Hematopoietic multipotent progenitor cell (in vitro differentiated cells): ENCODE results near the gene LIN37. TPM values are rescaled to one million over a fixed set of nuclear protein-coding genes. Genes with fewer than 3 reads are reported as not detected.
A peak's percentile ranks its signal among the peaks of the same experiment; 100 is the strongest.
"Not testable (repeated sequence)": the region's sequence is repeated elsewhere in the genome, so short reads cannot be mapped to it uniquely, and the experiment has no call there.

ENCODE experiments used
- DNase-seq, 3 donors: peaks; one replicate each; pipeline ENCODE4 v3.0.0-alpha.2; 2011 to 2015; ENCODE audit warnings: low read depth in 2 of 3, low spot score in 2 of 3
- total RNA-seq: library from RNA; depleted of rRNA; stranded (reverse); fragments of >200 nt; gene quantifications from one replicate; pipeline ENCODE4 v1.2.3, GENCODE V29; 2012

Gene LIN37
- total RNA-seq, 1 donor, result 11.6 TPM

- DNase-seq, result peak in 1 of 3 donors; percentile 46
Observed at GRCh38 chr19:35718345-35719041, 29.9 kb upstream of the LIN37 start.

- no peak for DNase-seq
Observed at GRCh38 chr19:35719402-35720162, 28.8 kb upstream of the LIN37 start.

GRCh38 chr19:35720163-35720524 lies 28.2 kb upstream of the LIN37 start:
- no peak for DNase-seq

- DNase-seq, result no peak
Observed at GRCh38 chr19:35720648-35721047, 27.7 kb upstream of the LIN37 start.

GRCh38 chr19:35721374-35721773 lies 27.0 kb upstream of the LIN37 start:
- no peak for DNase-seq

- no peak for DNase-seq
Observed at GRCh38 chr19:35722461-35722860, 25.9 kb upstream of the LIN37 start.

GRCh38 chr19:35722897-35723296 lies 25.5 kb upstream of the LIN37 start:
- no peak for DNase-seq

GRCh38 chr19:35723671-35724070 lies 24.7 kb upstream of the LIN37 start:
- no peak for DNase-seq

GRCh38 chr19:35724132-35724531 lies 24.2 kb upstream of the LIN37 start:
- DNase-seq, result not testable (repeated sequence)

- DNase-seq, result no peak
Observed at GRCh38 chr19:35724560-35724959, 23.8 kb upstream of the LIN37 start.

GRCh38 chr19:35725216-35725861 lies 23.0 kb upstream of the LIN37 start:
- DNase-seq, result no peak

GRCh38 chr19:35727053-35727955 lies 21.1 kb upstream of the LIN37 start:
- DNase-seq, result no peak

GRCh38 chr19:35727956-35728706 lies 20.2 kb upstream of the LIN37 start:
- DNase-seq, result no peak

- no peak for DNase-seq
Observed at GRCh38 chr19:35729021-35729420, 19.4 kb upstream of the LIN37 start.

- DNase-seq, result no peak
Observed at GRCh38 chr19:35729763-35730162, 18.6 kb upstream of the LIN37 start.

- DNase-seq, result no peak
Observed at GRCh38 chr19:35730326-35730725, 18.1 kb upstream of the LIN37 start.

GRCh38 chr19:35731353-35731752 lies 17.0 kb upstream of the LIN37 start:
- DNase-seq, result no peak

- DNase-seq, result no peak
Observed at GRCh38 chr19:35731779-35732405, 16.5 kb upstream of the LIN37 start.

- DNase-seq, result no peak
Observed at GRCh38 chr19:35732540-35733179, 15.7 kb upstream of the LIN37 start.
